Activated CD4-positive, alpha-beta T cell treated with anti-CD3 and anti-CD28 coated beads, Interleukin-2, amount 10 ng/mL, durations not matched to agents 24 days and 14 days (primary cell): Measurements from ENCODE around the gene ARHGAP27. TPM values are rescaled to one million over a fixed set of nuclear protein-coding genes. Genes with fewer than 3 reads are reported as not detected.
A peak's percentile ranks its signal among the peaks of the same experiment; 100 is the strongest.

Source experiments
- DNase-seq: peaks from one replicate; pipeline ENCODE4 v3.0.0; 2022
- H3K27ac Mint-ChIP-seq: one replicate; pipeline ENCODE4 v1.8.0; 2022; ENCODE audit warnings: mild to moderate bottlenecking, mixed read lengths
- H3K27me3 Mint-ChIP-seq: one replicate; pipeline ENCODE4 v1.8.0; 2022; ENCODE audit warnings: mixed read lengths
- H3K36me3 Mint-ChIP-seq: one replicate; pipeline ENCODE4 v1.8.0; 2022; ENCODE audit warnings: low read depth, mild to moderate bottlenecking, mixed read lengths
- H3K4me1 Mint-ChIP-seq: one replicate; pipeline ENCODE4 v1.8.0; 2021; ENCODE audit warnings: mixed read lengths
- H3K4me3 Mint-ChIP-seq: one replicate; pipeline ENCODE4 v1.8.0; 2022; ENCODE audit warnings: mild to moderate bottlenecking, moderate library complexity, mixed read lengths
- H3K9me3 Mint-ChIP-seq: one replicate; pipeline ENCODE4 v1.8.0; 2021; ENCODE audit warnings: mixed read lengths
- intact Hi-C: fragments of 100-400 bp; cut with micrococcal nuclease; formaldehyde crosslinking; loops from one replicate; pipeline ENCODE4 v1.15.1; 2023
- total RNA-seq: library from RNA; stranded (reverse); gene quantifications from 2 replicates; pipeline ENCODE4 v1.2.3, GENCODE V29; 2022

The ARHGAP27 gene
- total RNA-seq, 1 donor from 2014 or later: 48.3 TPM

GRCh38 chr17:45367216-45367615, 65.5 kb downstream of the ARHGAP27 start:
- Mint-ChIP-seq H3K4me3 (no peak overlapping the region), H3K4me1 (peaks cover 12% of the 10 kb centered on the region), H3K27ac (no peak overlapping the region), H3K36me3 (no peaks in the 10 kb centered on the region), H3K27me3 (peaks cover 25% of the 10 kb centered on the region), H3K9me3 (peaks cover 4% of the 10 kb centered on the region)
- DNase-seq: no peak
- intact Hi-C loops: loop anchor here (5.0 kb wide), 1 partner anchor 35 kb away; no protein-coding TSS in a partner anchor

- H3K36me3 Mint-ChIP-seq: no peaks in the 10 kb centered on the region
- no peak for DNase-seq
- intact Hi-C loops: loop anchor here (5.0 kb wide), 1 partner anchor 34 kb away; no protein-coding TSS in a partner anchor
- no peak overlapping the region for H3K4me3 Mint-ChIP-seq
- peaks cover 23% of the 10 kb centered on the region for H3K27me3 Mint-ChIP-seq
- peaks cover 6% of the 10 kb centered on the region for H3K9me3 Mint-ChIP-seq
- H3K27ac Mint-ChIP-seq: no peak overlapping the region
- peaks cover 8% of the 10 kb centered on the region for H3K4me1 Mint-ChIP-seq
Measured at GRCh38 chr17:45366691-45367090, 66.0 kb downstream of the ARHGAP27 start.

GRCh38 chr17:45366049-45366448, 66.6 kb downstream of the ARHGAP27 start:
- no peaks in the 10 kb centered on the region for H3K36me3 Mint-ChIP-seq

GRCh38 chr17:45364531-45365390, 67.9 kb downstream of the ARHGAP27 start:
- no peak for DNase-seq
- Mint-ChIP-seq H3K4me3 (no peak overlapping the region), H3K4me1 (no peaks in the 10 kb centered on the region), H3K36me3 (no peaks in the 10 kb centered on the region), H3K27ac (no peak overlapping the region), H3K9me3 (peaks cover 14% of the 10 kb centered on the region), H3K27me3 (peaks cover 29% of the 10 kb centered on the region)
- intact Hi-C loops: loop anchor here (5.0 kb wide), 1 partner anchor 32 kb away; no protein-coding TSS in a partner anchor

More at GRCh38 chr17:45366049-45366448, 66.6 kb downstream of the ARHGAP27 start:
- Mint-ChIP-seq H3K4me3 (no peak overlapping the region), H3K27ac (no peak overlapping the region), H3K9me3 (peaks cover 10% of the 10 kb centered on the region), H3K4me1 (peaks cover 5% of the 10 kb centered on the region), H3K27me3 (peaks cover 26% of the 10 kb centered on the region)
- no peak for DNase-seq
- intact Hi-C loops: loop anchor here (5.0 kb wide), 1 partner anchor 34 kb away; no protein-coding TSS in a partner anchor

GRCh38 chr17:45363498-45363897, 69.2 kb downstream of the ARHGAP27 start:
- no peak for DNase-seq
- intact Hi-C loops: no loop called here

GRCh38 chr17:45361976-45362375, 70.7 kb downstream of the ARHGAP27 start:
- H3K27ac Mint-ChIP-seq: no peak overlapping the region
- DNase-seq: no peak
- H3K4me1 Mint-ChIP-seq: peaks cover 2% of the 10 kb centered on the region
- intact Hi-C loops: no loop called here
- H3K27me3 Mint-ChIP-seq: peaks cover 25% of the 10 kb centered on the region
- peaks cover 14% of the 10 kb centered on the region for H3K9me3 Mint-ChIP-seq
- no peaks in the 10 kb centered on the region for H3K36me3 Mint-ChIP-seq
- no peak overlapping the region for H3K4me3 Mint-ChIP-seq

More at GRCh38 chr17:45363498-45363897, 69.2 kb downstream of the ARHGAP27 start:
- no peaks in the 10 kb centered on the region for H3K4me1 Mint-ChIP-seq
- H3K4me3 Mint-ChIP-seq: no peak overlapping the region
- peaks cover 14% of the 10 kb centered on the region for H3K9me3 Mint-ChIP-seq
- H3K27ac Mint-ChIP-seq: no peak overlapping the region
- peaks cover 25% of the 10 kb centered on the region for H3K27me3 Mint-ChIP-seq
- H3K36me3 Mint-ChIP-seq: no peaks in the 10 kb centered on the region

- H3K9me3 Mint-ChIP-seq: peaks cover 14% of the 10 kb centered on the region
- H3K27ac Mint-ChIP-seq: no peak overlapping the region
- no peak for DNase-seq
- H3K4me3 Mint-ChIP-seq: no peak overlapping the region
- intact Hi-C loops: no loop called here
- H3K4me1 Mint-ChIP-seq: peaks cover 6% of the 10 kb centered on the region
- peaks cover 24% of the 10 kb centered on the region for H3K27me3 Mint-ChIP-seq
- no peaks in the 10 kb centered on the region for H3K36me3 Mint-ChIP-seq
Measured at GRCh38 chr17:45361451-45361850, 71.2 kb downstream of the ARHGAP27 start.

GRCh38 chr17:45357364-45357997, 75.2 kb downstream of the ARHGAP27 start:
- peaks cover 30% of the 10 kb centered on the region for H3K4me1 Mint-ChIP-seq
- peaks cover 20% of the 10 kb centered on the region for H3K9me3 Mint-ChIP-seq
- peaks cover 5% of the 10 kb centered on the region for H3K36me3 Mint-ChIP-seq
- intact Hi-C loops: no loop called here
- H3K27ac Mint-ChIP-seq: no peak overlapping the region
- H3K4me3 Mint-ChIP-seq: no peak overlapping the region
- DNase-seq: no peak
- peaks cover 20% of the 10 kb centered on the region for H3K27me3 Mint-ChIP-seq

- H3K27me3 Mint-ChIP-seq: peaks cover 19% of the 10 kb centered on the region
- H3K4me1 Mint-ChIP-seq: peaks cover 36% of the 10 kb centered on the region
- DNase-seq: no peak
- intact Hi-C loops: no loop called here
- H3K4me3 Mint-ChIP-seq: no peak overlapping the region
- H3K36me3 Mint-ChIP-seq: peaks cover 7% of the 10 kb centered on the region
- no peak overlapping the region for H3K27ac Mint-ChIP-seq
- peaks cover 17% of the 10 kb centered on the region for H3K9me3 Mint-ChIP-seq
Measured at GRCh38 chr17:45355087-45355486, 77.6 kb downstream of the ARHGAP27 start.

- H3K36me3 Mint-ChIP-seq: peaks cover 7% of the 10 kb centered on the region
- peaks cover 17% of the 10 kb centered on the region for H3K9me3 Mint-ChIP-seq
- peak overlapping the region; percentile 23 for H3K4me3 Mint-ChIP-seq
- DNase-seq: peak; percentile 69
- H3K27me3 Mint-ChIP-seq: peaks cover 27% of the 10 kb centered on the region
- peak overlapping the region; percentile 86 for H3K27ac Mint-ChIP-seq
- intact Hi-C loops: loop anchor here (1.0 kb wide), 2 partner anchors 34 to 46 kb away; no protein-coding TSS in a partner anchor
- H3K4me1 Mint-ChIP-seq: peaks cover 36% of the 10 kb centered on the region
Measured at GRCh38 chr17:45353043-45353442, 79.6 kb downstream of the ARHGAP27 start.

- Mint-ChIP-seq H3K27ac (no peak overlapping the region), H3K36me3 (peaks cover 7% of the 10 kb centered on the region), H3K27me3 (peaks cover 27% of the 10 kb centered on the region), H3K4me1 (peaks cover 32% of the 10 kb centered on the region), H3K4me3 (no peak overlapping the region), H3K9me3 (peaks cover 17% of the 10 kb centered on the region)
- intact Hi-C loops: no loop called here
- DNase-seq: no peak
Measured at GRCh38 chr17:45351831-45352230, 80.8 kb downstream of the ARHGAP27 start.

GRCh38 chr17:45347444-45347843, 85.2 kb downstream of the ARHGAP27 start:
- no peak overlapping the region for H3K4me3 Mint-ChIP-seq
- no peak overlapping the region for H3K27ac Mint-ChIP-seq
- intact Hi-C loops: no loop called here
- peaks cover 9% of the 10 kb centered on the region for H3K9me3 Mint-ChIP-seq
- H3K4me1 Mint-ChIP-seq: peaks cover 5% of the 10 kb centered on the region
- peaks cover 17% of the 10 kb centered on the region for H3K27me3 Mint-ChIP-seq
- DNase-seq: no peak
- peaks cover 2% of the 10 kb centered on the region for H3K36me3 Mint-ChIP-seq

- H3K27me3 Mint-ChIP-seq: peaks cover 19% of the 10 kb centered on the region
- no peak overlapping the region for H3K4me3 Mint-ChIP-seq
- no peaks in the 10 kb centered on the region for H3K36me3 Mint-ChIP-seq
- intact Hi-C loops: no loop called here
- H3K27ac Mint-ChIP-seq: no peak overlapping the region
- no peaks in the 10 kb centered on the region for H3K4me1 Mint-ChIP-seq
- DNase-seq: no peak
- peaks cover 4% of the 10 kb centered on the region for H3K9me3 Mint-ChIP-seq
Measured at GRCh38 chr17:45346216-45347015, 86.3 kb downstream of the ARHGAP27 start.
